ENCODE data around the gene ATXN1. TPM values are rescaled to one million over a fixed set of nuclear protein-coding genes. Genes with fewer than 3 reads are reported as not detected.
"Not testable (repeated sequence)": the region's sequence is repeated elsewhere in the genome, so short reads cannot be mapped to it uniquely, and the experiment has no call there.

Gene ATXN1
- total RNA-seq, 1 experiment from 2014 or later, result 16.5 TPM

DNA sequence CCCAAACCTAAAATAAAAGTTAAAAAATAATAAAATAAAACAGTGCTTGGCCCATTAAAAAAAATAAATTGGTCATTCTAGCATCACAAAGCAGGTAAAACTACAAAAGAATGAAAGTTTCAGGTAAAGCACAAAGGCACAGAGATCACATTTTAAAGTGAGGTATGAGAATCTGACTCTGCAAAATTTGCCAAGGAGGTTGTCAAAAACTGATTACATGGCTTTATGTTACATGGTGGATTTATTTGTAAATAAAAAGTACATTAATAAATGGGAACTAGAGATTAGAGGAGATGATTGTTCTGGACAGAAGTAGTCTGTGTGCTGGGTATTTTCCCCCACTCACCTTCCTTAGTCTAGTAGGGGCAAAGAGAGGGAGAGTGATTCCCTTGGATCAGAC is 24.2 kb upstream of the ATXN1 start:
- POLR2A ChIA-PET, result no interaction called here
- intact Hi-C loops (cut with micrococcal nuclease), result no loop called here
- CTCF ChIA-PET, result interaction anchor here (0.6 kb wide), 2 partner anchors 219 to 295 kb away, joined by 3 to 5 read pairs; no protein-coding TSS in a partner anchor

DNA sequence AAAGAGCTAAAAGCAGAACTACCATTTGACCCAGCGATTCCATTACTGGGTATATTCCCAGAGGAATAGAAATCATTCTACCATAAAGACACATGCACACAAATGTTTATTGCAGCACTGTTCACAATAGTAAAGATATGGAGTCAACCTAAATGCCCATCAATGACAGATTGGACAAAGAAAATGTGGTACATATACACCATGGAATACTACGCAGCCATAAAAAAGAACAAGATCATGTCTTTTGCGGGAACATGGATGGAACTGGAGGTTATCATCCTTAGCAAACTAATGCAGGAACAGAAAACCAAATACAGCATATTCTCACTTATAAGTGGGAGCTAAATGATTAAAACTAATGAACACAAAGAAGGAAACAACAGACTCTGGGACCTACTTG is 23.7 kb upstream of the ATXN1 start:
- POLR2A ChIA-PET; BruUV-seq (replicated peaks): not testable (repeated sequence)
- CTCF ChIA-PET, result interaction anchor here (0.6 kb wide), 1 partner anchor 21 kb away, joined by 3 read pairs; no protein-coding TSS in a partner anchor

More for the DNA sequence above, 24.2 kb upstream of the ATXN1 start:
- TF ChIP-seq, protein P1, sequence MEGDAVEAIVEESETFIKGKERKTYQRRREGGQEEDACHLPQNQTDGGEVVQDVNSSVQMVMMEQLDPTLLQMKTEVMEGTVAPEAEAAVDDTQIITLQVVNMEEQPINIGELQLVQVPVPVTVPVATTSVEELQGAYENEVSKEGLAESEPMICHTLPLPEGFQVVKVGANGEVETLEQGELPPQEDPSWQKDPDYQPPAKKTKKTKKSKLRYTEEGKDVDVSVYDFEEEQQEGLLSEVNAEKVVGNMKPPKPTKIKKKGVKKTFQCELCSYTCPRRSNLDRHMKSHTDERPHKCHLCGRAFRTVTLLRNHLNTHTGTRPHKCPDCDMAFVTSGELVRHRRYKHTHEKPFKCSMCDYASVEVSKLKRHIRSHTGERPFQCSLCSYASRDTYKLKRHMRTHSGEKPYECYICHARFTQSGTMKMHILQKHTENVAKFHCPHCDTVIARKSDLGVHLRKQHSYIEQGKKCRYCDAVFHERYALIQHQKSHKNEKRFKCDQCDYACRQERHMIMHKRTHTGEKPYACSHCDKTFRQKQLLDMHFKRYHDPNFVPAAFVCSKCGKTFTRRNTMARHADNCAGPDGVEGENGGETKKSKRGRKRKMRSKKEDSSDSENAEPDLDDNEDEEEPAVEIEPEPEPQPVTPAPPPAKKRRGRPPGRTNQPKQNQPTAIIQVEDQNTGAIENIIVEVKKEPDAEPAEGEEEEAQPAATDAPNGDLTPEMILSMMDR (IDR thresholded peaks at IDR 0.05; ENCODE audit: unreplicated experiment), result no peak
- Mint-ChIP-seq H3K27me3 (ENCODE audit: insufficient read depth, unreplicated experiment) (no peaks in the 10 kb centered on the region), H3K4me1 (ENCODE audit: insufficient read depth, unreplicated experiment) (no peaks in the 10 kb centered on the region), H3K9me3 (ENCODE audit: unreplicated experiment) (peaks cover 9% of the 10 kb centered on the region), H3K4me3 (ENCODE audit: unreplicated experiment) (no peak overlapping the region), H3K27ac (ENCODE audit: low read depth, unreplicated experiment) (no peak overlapping the region), H3K36me3 (ENCODE audit: insufficient read depth, unreplicated experiment) (no peaks in the 10 kb centered on the region)
- BruUV-seq (replicated peaks), result no TSS peak
- no peak for DNase-seq (ENCODE audit: unreplicated experiment)

DNA sequence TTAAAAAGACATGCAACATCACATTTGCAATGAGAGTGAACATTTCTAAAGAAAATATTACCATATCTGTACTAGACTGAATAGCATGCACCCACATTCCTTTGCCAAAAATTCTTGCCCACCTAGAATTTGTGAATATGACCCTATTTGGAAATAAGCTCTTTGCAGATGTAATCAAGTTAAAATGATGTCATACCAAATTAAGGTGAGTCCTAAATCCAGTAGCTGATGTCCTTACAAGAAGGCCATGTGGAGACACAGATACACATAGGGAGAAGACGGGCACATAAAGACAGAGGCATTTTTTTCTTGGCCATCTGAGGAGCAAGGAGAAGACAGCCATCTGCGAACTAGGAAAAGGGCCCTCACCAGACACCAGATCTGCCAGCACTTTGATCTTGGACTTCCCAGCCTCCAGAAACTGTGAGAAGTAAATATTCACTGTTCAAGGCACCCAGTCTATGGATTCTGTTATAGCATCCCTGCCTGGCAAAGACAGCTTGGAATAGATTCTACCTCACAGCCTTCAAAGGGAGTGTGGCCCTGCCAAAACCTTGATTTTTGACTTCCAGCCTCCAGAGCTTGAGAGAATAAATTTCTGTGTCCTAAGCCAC is 22.8 kb upstream of the ATXN1 start:
- ChIA-PET CTCF (interaction anchor here (0.6 to 1.7 kb wide), 2 partner anchors 12 to 16 kb away, joined by 3 to 8 read pairs; no protein-coding TSS in a partner anchor), POLR2A (no interaction called here)
- no TSS peak for BruUV-seq (replicated peaks)
- Mint-ChIP-seq H3K4me1 (ENCODE audit: insufficient read depth, unreplicated experiment) (no peaks in the 10 kb centered on the region), H3K4me3 (ENCODE audit: unreplicated experiment) (no peak overlapping the region), H3K9me3 (ENCODE audit: unreplicated experiment) (peaks cover 9% of the 10 kb centered on the region), H3K27ac (ENCODE audit: low read depth, unreplicated experiment) (no peak overlapping the region), H3K36me3 (ENCODE audit: insufficient read depth, unreplicated experiment) (no peaks in the 10 kb centered on the region), H3K27me3 (ENCODE audit: insufficient read depth, unreplicated experiment) (no peaks in the 10 kb centered on the region)
- intact Hi-C loops (cut with micrococcal nuclease), result no loop called here
- no peak for DNase-seq (ENCODE audit: unreplicated experiment)
- TF ChIP-seq, protein P1 (IDR thresholded peaks at IDR 0.05; ENCODE audit: unreplicated experiment), result no peak

More for the DNA sequence above, 23.7 kb upstream of the ATXN1 start:
- DNase-seq (ENCODE audit: unreplicated experiment); H3K27ac Mint-ChIP-seq (ENCODE audit: low read depth, unreplicated experiment); H3K9me3 Mint-ChIP-seq (ENCODE audit: unreplicated experiment); intact Hi-C loops (cut with micrococcal nuclease); H3K4me3 Mint-ChIP-seq (ENCODE audit: unreplicated experiment); H3K36me3 Mint-ChIP-seq (ENCODE audit: insufficient read depth, unreplicated experiment); H3K27me3 Mint-ChIP-seq (ENCODE audit: insufficient read depth, unreplicated experiment); H3K4me1 Mint-ChIP-seq (ENCODE audit: insufficient read depth, unreplicated experiment): not testable (repeated sequence)

DNA sequence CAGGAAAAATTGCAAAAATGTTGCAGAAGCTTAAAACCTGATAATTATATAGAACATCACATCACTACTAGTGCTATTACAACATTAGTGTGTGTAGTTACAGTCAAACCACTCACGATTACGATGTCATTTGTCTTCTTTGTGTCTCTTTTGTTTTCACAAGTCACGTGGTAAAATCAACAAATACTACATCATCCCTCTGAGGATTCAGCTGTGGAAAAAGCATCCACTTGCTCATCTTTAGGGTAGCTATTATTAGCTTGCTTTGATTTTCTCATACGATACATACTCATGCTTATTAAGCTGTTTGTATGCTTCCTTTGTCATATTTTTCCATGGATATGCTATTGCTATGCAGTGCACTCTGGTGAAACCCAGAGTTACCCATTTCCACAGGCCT is 22.2 kb upstream of the ATXN1 start:
- Mint-ChIP-seq H3K4me3 (ENCODE audit: unreplicated experiment) (no peak overlapping the region), H3K36me3 (ENCODE audit: insufficient read depth, unreplicated experiment) (no peaks in the 10 kb centered on the region), H3K27ac (ENCODE audit: low read depth, unreplicated experiment) (no peak overlapping the region), H3K4me1 (ENCODE audit: insufficient read depth, unreplicated experiment) (no peaks in the 10 kb centered on the region), H3K9me3 (ENCODE audit: unreplicated experiment) (peaks cover 9% of the 10 kb centered on the region), H3K27me3 (ENCODE audit: insufficient read depth, unreplicated experiment) (no peaks in the 10 kb centered on the region)
- DNase-seq (ENCODE audit: unreplicated experiment), result no peak
- CTCF ChIA-PET, result interaction anchor here (0.6 to 1.7 kb wide), 2 partner anchors 12 to 15 kb away, joined by 3 to 8 read pairs; no protein-coding TSS in a partner anchor
- BruUV-seq (replicated peaks), result no TSS peak
- TF ChIP-seq, protein P1 (IDR thresholded peaks at IDR 0.05; ENCODE audit: unreplicated experiment), result no peak
- POLR2A ChIA-PET, result no interaction called here
- intact Hi-C loops (cut with micrococcal nuclease), result no loop called here
